ENCODE data around the gene NEK4.

- TF ChIP-seq CTCF (IDR thresholded peaks at IDR 0.05; ENCODE audit: low read depth, low read length, missing input control) = no peak
- no peak for TF ChIP-seq FOXA2 (IDR thresholded peaks at IDR 0.05)
- no peak for TF ChIP-seq ATF3 (IDR thresholded peaks at IDR 0.05)
- TF ChIP-seq JUND (IDR thresholded peaks at IDR 0.05) = no peak
- TF ChIP-seq, protein P1, sequence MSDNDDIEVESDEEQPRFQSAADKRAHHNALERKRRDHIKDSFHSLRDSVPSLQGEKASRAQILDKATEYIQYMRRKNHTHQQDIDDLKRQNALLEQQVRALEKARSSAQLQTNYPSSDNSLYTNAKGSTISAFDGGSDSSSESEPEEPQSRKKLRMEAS (IDR thresholded peaks at IDR 0.05) = no peak
- TF ChIP-seq NR2F2 (IDR thresholded peaks at IDR 0.05) = no peak
- no peak for TF ChIP-seq TAF1 (conservative IDR thresholded peaks at IDR 0.05)
- no peak for TF ChIP-seq REST (IDR thresholded peaks at IDR 0.05)
- peak in 1 of 2 donors; percentile 6 for TF ChIP-seq RAD21 (IDR thresholded peaks at IDR 0.05)
Measured at GRCh38 chr3:52773361-52774065, 2.8 kb upstream of the NEK4 start.
